ENCODE measurements around the gene ARL8B. TPM values are rescaled to one million over a fixed set of nuclear protein-coding genes. Genes with fewer than 3 reads are reported as not detected.
"Not testable (repeated sequence)": the region's sequence is repeated elsewhere in the genome, so short reads cannot be mapped to it uniquely, and the experiment has no call there.

Gene ARL8B
- 10 to 100 TPM; 27.1 to 54.5 (median 36.8) TPM for total RNA-seq

GRCh38 chr3:5122030-5122740 is at the start of gene ARL8B:
Gene ARL8B (plus strand): TSS chr3:5122292. CDS start chr3:5122466, 174 bp downstream.
- 0 to 3% (median 0%) methylated on average over 1 to 18 of the region's 74 CpGs; no CpG with 5 or more reads in 1 of the 10 experiments for WGBS, 10 experiments
- in situ Hi-C loops (cut with MboI; ENCODE audit: low pct_unique_long_range_greater_than_20kb in 2 of 9, low sequenced_read_pairs in 9 of 9, unreplicated experiment in 9 of 9) = no loop called here
- peak within 1 kb of the TSS; percentile 68 to 98 (median 72) for H3K4me3 ChIP-seq
- peak; percentile 87 to 99 (median 96) for ATAC-seq (replicated peaks in 6 of 8)
- peaks cover 9 to 11% of the 10 kb centered on the region in 2 donors for H3K4me1 ChIP-seq (replicated peaks in 1 of 2)
- H3K27ac ChIP-seq = peak within 1 kb of the TSS; percentile 77 to 83

GRCh38 chr3:5073374-5074085 is 48.6 kb upstream of the ARL8B start:
- in situ Hi-C loops (cut with MboI; ENCODE audit: low pct_unique_long_range_greater_than_20kb in 2 of 9, low sequenced_read_pairs in 9 of 9, unreplicated experiment in 9 of 9) = loop anchor here in 5 of 9 experiments (25.0 kb wide), 1 partner anchor 361 kb away; no protein-coding TSS in a partner anchor
- 19 to 100% (median 49%) methylated on average over 1 to 4 of the region's 4 CpGs for WGBS, 10 experiments
- Histone ChIP-seq H3K27ac (no peak overlapping the region), H3K4me1 (replicated peaks in 1 of 2) (no peaks in the 10 kb centered on the region), H3K4me3 (no peak overlapping the region)
- ATAC-seq (replicated peaks in 6 of 8) = no peak

- in situ Hi-C loops (cut with MboI; ENCODE audit: low pct_unique_long_range_greater_than_20kb in 2 of 9, low sequenced_read_pairs in 9 of 9, unreplicated experiment in 9 of 9) = no loop called here
- ATAC-seq (replicated peaks in 6 of 8) = no peak
- WGBS, 10 experiments = 40 to 100% (median 93%) methylated on average over 1 to 4 of the region's 4 CpGs; no CpG with 5 or more reads in 1 of the 10 experiments
Measured at GRCh38 chr3:5078151-5078550, 43.9 kb upstream of the ARL8B start.

GRCh38 chr3:5079761-5080160 is 42.3 kb upstream of the ARL8B start:
- H3K4me3 ChIP-seq = no peak overlapping the region
- no peaks in the 10 kb centered on the region for H3K4me1 ChIP-seq (replicated peaks in 1 of 2)
- ATAC-seq (replicated peaks in 6 of 8) = no peak
- in situ Hi-C loops (cut with MboI; ENCODE audit: low pct_unique_long_range_greater_than_20kb in 2 of 9, low sequenced_read_pairs in 9 of 9, unreplicated experiment in 9 of 9) = no loop called here
- no peak overlapping the region for H3K27ac ChIP-seq
- WGBS, 10 experiments = no CpG with 5 or more reads among the region's 3 CpGs

More at GRCh38 chr3:5078151-5078550, 43.9 kb upstream of the ARL8B start:
- no peak overlapping the region for H3K27ac ChIP-seq
- no peaks in the 10 kb centered on the region for H3K4me1 ChIP-seq (replicated peaks in 1 of 2)
- H3K4me3 ChIP-seq = no peak overlapping the region

- H3K4me3 ChIP-seq = no peak overlapping the region
- WGBS, 10 experiments = 43 to 97% (median 91%) methylated on average over 3 to 13 of the region's 15 CpGs
- H3K4me1 ChIP-seq (replicated peaks in 1 of 2) = no peaks in the 10 kb centered on the region
- in situ Hi-C loops (cut with MboI; ENCODE audit: low pct_unique_long_range_greater_than_20kb in 2 of 9, low sequenced_read_pairs in 9 of 9, unreplicated experiment in 9 of 9) = no loop called here
- no peak overlapping the region for H3K27ac ChIP-seq
- ATAC-seq (replicated peaks in 6 of 8) = no peak
Measured at GRCh38 chr3:5080779-5081550, 41.1 kb upstream of the ARL8B start.

- H3K4me3 ChIP-seq; H3K27ac ChIP-seq; in situ Hi-C loops (cut with MboI; ENCODE audit: low pct_unique_long_range_greater_than_20kb in 2 of 9, low sequenced_read_pairs in 9 of 9, unreplicated experiment in 9 of 9); H3K4me1 ChIP-seq (replicated peaks in 1 of 2); ATAC-seq (replicated peaks in 6 of 8): not testable (repeated sequence)
- 68 to 100% (median 82%) methylated on average over 1 to 12 of the region's 18 CpGs; no CpG with 5 or more reads in 2 of the 10 experiments for WGBS, 10 experiments
Measured at GRCh38 chr3:5081973-5082788, 39.9 kb upstream of the ARL8B start.

GRCh38 chr3:5082789-5083115 is 39.3 kb upstream of the ARL8B start:
- in situ Hi-C loops (cut with MboI; ENCODE audit: low pct_unique_long_range_greater_than_20kb in 2 of 9, low sequenced_read_pairs in 9 of 9, unreplicated experiment in 9 of 9) = no loop called here
- Histone ChIP-seq H3K4me3 (no peak overlapping the region), H3K27ac (no peak overlapping the region), H3K4me1 (replicated peaks in 1 of 2) (no peaks in the 10 kb centered on the region)
- no peak for ATAC-seq (replicated peaks in 6 of 8)
- 40 to 100% (median 55%) methylated on average over 1 to 7 of the region's 7 CpGs; no CpG with 5 or more reads in 4 of the 10 experiments for WGBS, 10 experiments

- WGBS, 10 experiments = 33 to 100% (median 78%) methylated on average over 1 to 4 of the region's 5 CpGs; no CpG with 5 or more reads in 2 of the 10 experiments
- no peak overlapping the region for H3K4me3 ChIP-seq
- in situ Hi-C loops (cut with MboI; ENCODE audit: low pct_unique_long_range_greater_than_20kb in 2 of 9, low sequenced_read_pairs in 9 of 9, unreplicated experiment in 9 of 9) = no loop called here
- no peak overlapping the region for H3K27ac ChIP-seq
- ATAC-seq (replicated peaks in 6 of 8) = no peak
- no peaks in the 10 kb centered on the region for H3K4me1 ChIP-seq (replicated peaks in 1 of 2)
Measured at GRCh38 chr3:5084224-5084623, 37.9 kb upstream of the ARL8B start.

- 0 to 100% (median 36%) methylated on average over 1 of the region's 1 CpG; no CpG with 5 or more reads in 3 of the 10 experiments for WGBS, 10 experiments
- Histone ChIP-seq H3K27ac (no peak overlapping the region), H3K4me3 (no peak overlapping the region), H3K4me1 (replicated peaks in 1 of 2) (no peaks in the 10 kb centered on the region)
- no peak for ATAC-seq (replicated peaks in 6 of 8)
- in situ Hi-C loops (cut with MboI; ENCODE audit: low pct_unique_long_range_greater_than_20kb in 2 of 9, low sequenced_read_pairs in 9 of 9, unreplicated experiment in 9 of 9) = no loop called here
Measured at GRCh38 chr3:5086708-5087107, 35.4 kb upstream of the ARL8B start.

GRCh38 chr3:5087209-5087608 is 34.9 kb upstream of the ARL8B start:
- no peak for ATAC-seq (replicated peaks in 6 of 8)
- Histone ChIP-seq H3K4me3 (no peak overlapping the region), H3K4me1 (replicated peaks in 1 of 2) (no peaks in the 10 kb centered on the region), H3K27ac (no peak overlapping the region)
- in situ Hi-C loops (cut with MboI; ENCODE audit: low pct_unique_long_range_greater_than_20kb in 2 of 9, low sequenced_read_pairs in 9 of 9, unreplicated experiment in 9 of 9) = no loop called here
- 17 to 100% (median 61%) methylated on average over 1 to 4 of the region's 4 CpGs; no CpG with 5 or more reads in 1 of the 10 experiments for WGBS, 10 experiments

GRCh38 chr3:5090197-5090596 is 31.9 kb upstream of the ARL8B start:
- ATAC-seq (replicated peaks in 6 of 8) = no peak
- Histone ChIP-seq H3K4me3 (no peak overlapping the region), H3K27ac (no peak overlapping the region), H3K4me1 (replicated peaks in 1 of 2) (no peaks in the 10 kb centered on the region)
- WGBS, 10 experiments = 40 to 100% (median 76%) methylated on average over 1 to 4 of the region's 5 CpGs; no CpG with 5 or more reads in 3 of the 10 experiments
- in situ Hi-C loops (cut with MboI; ENCODE audit: low pct_unique_long_range_greater_than_20kb in 2 of 9, low sequenced_read_pairs in 9 of 9, unreplicated experiment in 9 of 9) = no loop called here

GRCh38 chr3:5092018-5092417 is 30.1 kb upstream of the ARL8B start:
- H3K4me3 ChIP-seq = no peak overlapping the region
- H3K4me1 ChIP-seq (replicated peaks in 1 of 2) = peaks cover 4 to 6% of the 10 kb centered on the region in 2 donors
- in situ Hi-C loops (cut with MboI; ENCODE audit: low pct_unique_long_range_greater_than_20kb in 2 of 9, low sequenced_read_pairs in 9 of 9, unreplicated experiment in 9 of 9) = no loop called here
- no peak overlapping the region for H3K27ac ChIP-seq
- ATAC-seq (replicated peaks in 6 of 8) = no peak
- WGBS, 10 experiments = 29 to 71% (median 50%) methylated on average over 1 of the region's 1 CpG; no CpG with 5 or more reads in 7 of the 10 experiments

All from motor neuron (in vitro differentiated cells).